Measurements from ENCODE around the gene PVALB.

- no peak for TF ChIP-seq CTCF (IDR thresholded peaks at IDR 0.05; ENCODE audit: insufficient read depth, low read length, poor library complexity, severe bottlenecking)
- TF ChIP-seq EZH2phosphoT487 (conservative IDR thresholded peaks at IDR 0.05; ENCODE audit: low read length): no peak
Observed at GRCh38 chr22:36759481-36760159, 57.2 kb downstream of the PVALB start.
